Upper lobe of right lung (tissue), 1 donor: ENCODE results near the gene UTP14C. TPM values are rescaled to one million over a fixed set of nuclear protein-coding genes. Genes with fewer than 3 reads are reported as not detected.
"Not testable (repeated sequence)": the region's sequence is repeated elsewhere in the genome, so short reads cannot be mapped to it uniquely, and the experiment has no call there.

Source experiments
- ATAC-seq: fragments of 200-7000 bp; cut with Tn5 transposase; one replicate; pipeline ENCODE4 v1.9.1; 2020; ENCODE audit warnings: mild to moderate bottlenecking, moderate library complexity
- DNase-seq: peaks from one replicate; pipeline ENCODE4 v3.0.0-alpha.2; 2020
- H3K27ac ChIP-seq: fragments of 200-600 bp; one replicate; pipeline ENCODE4 v1.8.0; 2022
- H3K27me3 ChIP-seq: fragments of 200-600 bp; one replicate; pipeline ENCODE4 v1.8.0; 2022; ENCODE audit warnings: mild to moderate bottlenecking
- H3K36me3 ChIP-seq: fragments of 200-600 bp; one replicate; pipeline ENCODE4 v1.8.0; 2022
- H3K4me1 ChIP-seq: fragments of 200-600 bp; one replicate; pipeline ENCODE4 v1.8.0; 2022
- H3K4me3 ChIP-seq: fragments of 200-600 bp; one replicate; pipeline ENCODE4 v1.8.0; 2022; ENCODE audit warnings: mild to moderate bottlenecking
- H3K9me3 ChIP-seq: fragments of 200-600 bp; one replicate; pipeline ENCODE4 v1.8.0; 2022
- CTCF ChIP-seq: fragments of 200-600 bp; IDR thresholded peaks from one replicate; pipeline ENCODE4 v1.8.0; 2022; ENCODE audit warnings: antibody characterized with exemption
- intact Hi-C: fragments of 100-400 bp; cut with DNase I; formaldehyde crosslinking; loops from one replicate; pipeline ENCODE4 v1.11.0; 2022
- total RNA-seq: library from RNA; stranded (reverse); fragmentation: NEBNext Ultra II Directional; extraction: Animal tissue kit (Norgen Biotek cat#: 25700); gene quantifications from one replicate; pipeline ENCODE4 v1.2.1, GENCODE V29; 2021
- donor health status: DM: no; HTN: yes; CAD: no; lungs with severe emphysema.

Gene UTP14C
- total RNA-seq, 1 donor from 2014 or later: 20.5 TPM

- ATAC-seq: no peak
- Histone ChIP-seq H3K27me3 (no peaks in the 10 kb centered on the region), H3K4me1 (no peaks in the 10 kb centered on the region), H3K9me3 (no peaks in the 10 kb centered on the region), H3K36me3 (no peaks in the 10 kb centered on the region), H3K27ac (no peak overlapping the region), H3K4me3 (no peak overlapping the region)
- TF ChIP-seq CTCF: no peak
- no peak for DNase-seq
- intact Hi-C loops: no loop called here
These were observed 43.6 kb upstream of the UTP14C start for GRCh38 chr13:51980908-51981307.

GRCh38 chr13:51981355-51981754, 43.1 kb upstream of the UTP14C start:
- Histone ChIP-seq H3K27me3 (no peaks in the 10 kb centered on the region), H3K4me1 (no peaks in the 10 kb centered on the region), H3K9me3 (no peaks in the 10 kb centered on the region), H3K36me3 (no peaks in the 10 kb centered on the region), H3K4me3 (no peak overlapping the region), H3K27ac (no peak overlapping the region)
- DNase-seq (no peak), ATAC-seq (no peak)
- intact Hi-C loops: no loop called here
- TF ChIP-seq CTCF: no peak

GRCh38 chr13:51983292-51983691, 41.2 kb upstream of the UTP14C start:
- H3K4me3 ChIP-seq, H3K9me3 ChIP-seq, H3K4me1 ChIP-seq, H3K27me3 ChIP-seq, intact Hi-C loops, DNase-seq, H3K27ac ChIP-seq, H3K36me3 ChIP-seq, ATAC-seq: not testable (repeated sequence)

- H3K27me3 ChIP-seq, H3K27ac ChIP-seq, H3K36me3 ChIP-seq, H3K4me3 ChIP-seq, H3K9me3 ChIP-seq, intact Hi-C loops, DNase-seq, H3K4me1 ChIP-seq, ATAC-seq: not testable (repeated sequence)
These were observed 39.6 kb upstream of the UTP14C start for GRCh38 chr13:51984904-51985303.

- intact Hi-C loops: no loop called here
- TF ChIP-seq CTCF: no peak
- ATAC-seq: no peak
- Histone ChIP-seq H3K9me3 (no peaks in the 10 kb centered on the region), H3K4me1 (no peaks in the 10 kb centered on the region), H3K27ac (no peak overlapping the region), H3K36me3 (no peaks in the 10 kb centered on the region), H3K27me3 (no peaks in the 10 kb centered on the region), H3K4me3 (no peak overlapping the region)
- no peak for DNase-seq
These were observed 35.4 kb upstream of the UTP14C start for GRCh38 chr13:51988988-51989618.

GRCh38 chr13:51993713-51994112, 30.8 kb upstream of the UTP14C start:
- Histone ChIP-seq H3K4me3 (no peak overlapping the region), H3K27ac (no peak overlapping the region), H3K36me3 (no peaks in the 10 kb centered on the region), H3K27me3 (no peaks in the 10 kb centered on the region), H3K4me1 (peaks cover 10% of the 10 kb centered on the region), H3K9me3 (no peaks in the 10 kb centered on the region)
- no peak for TF ChIP-seq CTCF
- no peak for DNase-seq
- no peak for ATAC-seq
- intact Hi-C loops: loop anchor here (10.0 kb wide), 1 partner anchor 131 kb away; the partner anchor contains the start of gene NEK5
